Osteocyte (in vitro differentiated cells): Measurements from ENCODE around the gene SLC29A2. TPM values are rescaled to one million over a fixed set of nuclear protein-coding genes. Genes with fewer than 3 reads are reported as not detected.
"Not testable (repeated sequence)": the region's sequence is repeated elsewhere in the genome, so short reads cannot be mapped to it uniquely, and the experiment has no call there.

Experiments used
- DNase-seq: peaks from one replicate; pipeline ENCODE4 v3.0.0; 2021; ENCODE audit warnings: mixed read lengths; ENCODE audit not compliant: unreplicated experiment; ENCODE audit errors: extremely low spot score
- H3K27ac Mint-ChIP-seq: one replicate; pipeline ENCODE4 v1.8.0; 2021; ENCODE audit warnings: mild to moderate bottlenecking, mixed read lengths; ENCODE audit not compliant: unreplicated experiment
- H3K27me3 Mint-ChIP-seq: one replicate; pipeline ENCODE4 v1.8.0; 2021; ENCODE audit warnings: mixed read lengths; ENCODE audit not compliant: unreplicated experiment
- H3K36me3 Mint-ChIP-seq: one replicate; pipeline ENCODE4 v1.8.0; 2021; ENCODE audit warnings: mixed read lengths; ENCODE audit not compliant: unreplicated experiment
- H3K4me1 Mint-ChIP-seq: one replicate; pipeline ENCODE4 v1.8.0; 2021; ENCODE audit warnings: mixed read lengths; ENCODE audit not compliant: unreplicated experiment
- H3K4me3 Mint-ChIP-seq: one replicate; pipeline ENCODE4 v1.8.0; 2021; ENCODE audit warnings: mild to moderate bottlenecking, moderate library complexity, mixed read lengths; ENCODE audit not compliant: unreplicated experiment
- H3K9me3 Mint-ChIP-seq: one replicate; pipeline ENCODE4 v1.8.0; 2021; ENCODE audit warnings: mixed read lengths; ENCODE audit not compliant: unreplicated experiment
- total RNA-seq: library from RNA; stranded (reverse); gene quantifications from 2 replicates; pipeline ENCODE4 v1.2.1, GENCODE V29; 2021
- TF ChIP-seq, protein P1 (sequence below): fragments of 200-600 bp; sonication (generic); IDR thresholded peaks from 2 replicates; pipeline ENCODE4 v1.5.0; 2021; ENCODE audit warnings: antibody characterized with exemption, mild to moderate bottlenecking, moderate library complexity

SLC29A2 gene
- total RNA-seq, 1 donor from 2014 or later, result 3.6 TPM

DNA sequence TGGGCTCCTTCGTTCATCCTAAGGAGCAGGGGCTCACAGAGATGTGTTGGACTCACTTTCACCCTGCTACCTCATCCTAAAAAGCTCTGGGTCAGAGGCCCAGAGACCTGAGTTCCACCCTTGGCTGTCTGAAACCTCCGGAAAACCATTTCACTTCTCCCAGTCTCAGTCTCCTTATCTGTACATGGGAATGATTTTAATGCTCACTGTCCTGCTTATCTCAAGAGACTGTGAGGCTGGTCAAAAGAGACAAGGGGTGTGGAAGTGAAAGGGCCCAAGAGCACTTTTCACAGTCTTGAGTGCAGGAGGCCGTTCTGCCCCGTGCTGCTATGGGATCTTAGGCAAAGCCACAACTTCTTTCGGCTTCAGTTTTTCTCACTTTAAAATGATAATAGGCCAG lies 36.1 kb upstream of the SLC29A2 start:
- H3K27me3 Mint-ChIP-seq, result peaks cover 27% of the 10 kb centered on the region
- H3K4me3 Mint-ChIP-seq, result no peak overlapping the region
- H3K27ac Mint-ChIP-seq, result no peak overlapping the region
- TF ChIP-seq, protein P1, sequence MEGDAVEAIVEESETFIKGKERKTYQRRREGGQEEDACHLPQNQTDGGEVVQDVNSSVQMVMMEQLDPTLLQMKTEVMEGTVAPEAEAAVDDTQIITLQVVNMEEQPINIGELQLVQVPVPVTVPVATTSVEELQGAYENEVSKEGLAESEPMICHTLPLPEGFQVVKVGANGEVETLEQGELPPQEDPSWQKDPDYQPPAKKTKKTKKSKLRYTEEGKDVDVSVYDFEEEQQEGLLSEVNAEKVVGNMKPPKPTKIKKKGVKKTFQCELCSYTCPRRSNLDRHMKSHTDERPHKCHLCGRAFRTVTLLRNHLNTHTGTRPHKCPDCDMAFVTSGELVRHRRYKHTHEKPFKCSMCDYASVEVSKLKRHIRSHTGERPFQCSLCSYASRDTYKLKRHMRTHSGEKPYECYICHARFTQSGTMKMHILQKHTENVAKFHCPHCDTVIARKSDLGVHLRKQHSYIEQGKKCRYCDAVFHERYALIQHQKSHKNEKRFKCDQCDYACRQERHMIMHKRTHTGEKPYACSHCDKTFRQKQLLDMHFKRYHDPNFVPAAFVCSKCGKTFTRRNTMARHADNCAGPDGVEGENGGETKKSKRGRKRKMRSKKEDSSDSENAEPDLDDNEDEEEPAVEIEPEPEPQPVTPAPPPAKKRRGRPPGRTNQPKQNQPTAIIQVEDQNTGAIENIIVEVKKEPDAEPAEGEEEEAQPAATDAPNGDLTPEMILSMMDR, result no peak
- no peak for DNase-seq
- H3K36me3 Mint-ChIP-seq, result no peaks in the 10 kb centered on the region
- no peaks in the 10 kb centered on the region for H3K9me3 Mint-ChIP-seq
- peaks cover 8% of the 10 kb centered on the region for H3K4me1 Mint-ChIP-seq

DNA sequence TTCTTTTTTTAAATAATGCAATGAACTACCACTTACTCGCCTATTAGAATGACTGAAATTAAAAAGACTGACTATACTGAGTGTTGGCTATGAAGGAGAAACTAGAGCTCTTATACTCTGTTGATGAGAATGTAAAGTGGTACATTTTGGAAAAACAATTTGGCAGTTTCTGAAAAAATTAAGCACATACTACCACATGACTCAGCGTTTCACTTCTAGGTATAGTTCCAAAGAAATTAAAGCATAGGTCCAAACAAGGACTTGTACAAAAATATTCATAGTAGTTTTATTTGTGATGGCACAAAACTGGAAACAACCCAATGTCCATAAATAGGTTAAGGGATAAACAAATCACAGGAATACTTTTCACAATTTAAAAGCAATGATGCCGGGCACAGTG lies 22.4 kb upstream of the SLC29A2 start:
- H3K9me3 Mint-ChIP-seq, result no peaks in the 10 kb centered on the region
- no peak overlapping the region for H3K27ac Mint-ChIP-seq
- H3K4me3 Mint-ChIP-seq, result no peak overlapping the region
- no peaks in the 10 kb centered on the region for H3K36me3 Mint-ChIP-seq
- no peaks in the 10 kb centered on the region for H3K4me1 Mint-ChIP-seq
- TF ChIP-seq, protein P1, result no peak
- no peak for DNase-seq
- H3K27me3 Mint-ChIP-seq, result peaks cover 26% of the 10 kb centered on the region

DNA sequence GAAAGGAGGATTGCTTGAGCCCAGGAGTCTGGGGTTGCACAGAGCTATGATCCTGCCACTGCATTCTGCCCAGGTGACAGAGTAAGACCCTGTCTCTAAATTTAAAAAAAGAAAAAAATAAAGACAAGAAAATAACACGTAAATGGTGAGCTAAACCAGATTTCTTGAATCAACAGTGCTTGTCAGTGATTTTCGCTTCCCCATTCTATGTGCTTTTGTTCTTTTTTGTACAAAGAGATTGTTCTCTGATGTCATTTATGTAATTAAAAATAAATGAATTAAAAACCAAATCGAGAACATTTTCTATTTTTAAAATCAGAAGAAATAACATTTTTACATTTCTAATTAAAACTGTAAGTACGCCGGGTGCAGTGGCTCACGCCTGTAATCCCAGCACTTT lies 19.8 kb upstream of the SLC29A2 start:
- TF ChIP-seq, protein P1, result no peak
- H3K9me3 Mint-ChIP-seq, result no peaks in the 10 kb centered on the region
- no peak for DNase-seq
- H3K27me3 Mint-ChIP-seq, result peaks cover 20% of the 10 kb centered on the region
- H3K4me1 Mint-ChIP-seq, result peaks cover under 1% of the 10 kb centered on the region
- H3K36me3 Mint-ChIP-seq, result no peaks in the 10 kb centered on the region
- no peak overlapping the region for H3K4me3 Mint-ChIP-seq
- H3K27ac Mint-ChIP-seq, result no peak overlapping the region

DNA sequence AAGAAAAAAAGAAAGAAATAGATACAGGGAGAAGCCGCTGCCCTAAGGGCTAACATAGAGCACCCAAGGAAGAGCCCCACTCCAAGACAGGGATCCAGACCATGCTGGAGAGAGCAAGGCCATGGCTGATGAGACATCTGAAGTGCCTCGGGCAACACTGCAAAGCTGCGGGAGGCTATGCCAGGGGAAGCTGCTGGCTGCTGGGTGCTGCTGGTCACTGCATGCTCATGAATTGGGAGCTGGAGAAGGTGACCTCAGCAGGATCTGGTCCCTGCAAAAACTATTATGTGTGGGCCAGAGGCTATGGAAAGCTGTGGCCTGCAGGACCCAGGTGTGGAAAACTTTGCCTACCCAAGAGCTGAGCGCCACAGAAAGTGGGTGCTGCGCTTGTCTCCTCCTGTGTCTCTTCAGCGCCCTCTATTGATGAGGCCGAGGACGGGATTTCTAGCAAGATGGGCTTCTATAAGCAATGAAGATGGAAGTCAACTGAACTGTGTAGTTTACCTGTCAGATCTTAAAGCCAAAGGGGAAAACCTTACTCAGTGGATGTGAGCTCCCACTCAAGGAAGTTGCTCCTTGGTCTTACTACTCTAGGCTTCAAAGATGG lies 17.3 kb upstream of the SLC29A2 start:
- Mint-ChIP-seq H3K27ac (no peak overlapping the region), H3K4me1 (peaks cover 4% of the 10 kb centered on the region), H3K27me3 (peaks cover 12% of the 10 kb centered on the region), H3K9me3 (no peaks in the 10 kb centered on the region), H3K36me3 (no peaks in the 10 kb centered on the region), H3K4me3 (no peak overlapping the region)
- no peak for DNase-seq
- TF ChIP-seq, protein P1, result peak; percentile 79

DNA sequence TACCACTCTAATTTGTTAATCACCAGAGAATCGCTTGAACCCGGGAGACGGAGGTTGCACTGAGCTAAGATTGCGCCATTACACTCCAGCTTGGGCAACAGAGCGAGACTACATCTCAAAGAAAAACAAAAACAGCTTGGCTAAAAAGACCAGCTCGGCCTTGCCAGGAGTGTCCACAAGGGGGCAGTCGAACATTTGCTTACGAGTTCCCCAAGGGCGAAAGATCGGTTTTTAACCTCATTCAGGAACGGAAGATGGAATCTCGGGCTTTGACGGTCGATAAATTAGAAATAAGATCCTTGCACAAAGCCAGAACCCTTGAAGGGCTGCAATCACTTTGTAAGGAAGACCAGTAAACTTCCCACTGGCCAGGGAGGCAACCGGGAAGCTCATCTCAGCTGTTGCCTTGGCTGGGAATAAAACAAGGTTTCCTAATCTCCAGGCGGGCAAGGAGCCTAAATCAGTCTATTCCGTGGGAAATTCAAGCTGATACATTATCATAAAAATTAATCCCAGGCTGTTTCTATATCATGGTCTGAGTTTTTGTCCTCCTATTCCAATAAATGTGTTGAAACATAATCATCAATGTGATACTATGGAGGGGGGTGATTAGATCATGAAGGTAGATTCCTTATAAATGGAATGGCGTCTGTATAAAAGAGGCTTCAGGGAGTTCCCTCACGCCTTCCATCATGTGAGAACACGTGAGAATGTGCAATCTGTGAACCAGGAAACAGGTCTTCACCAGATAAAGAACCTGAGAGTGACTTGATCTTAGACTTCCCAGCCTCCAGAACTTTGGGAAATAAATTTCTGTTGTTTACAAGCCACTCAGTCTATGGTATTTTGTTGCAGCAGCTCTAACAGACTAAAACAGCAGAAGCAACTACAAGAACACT lies 14.9 kb upstream of the SLC29A2 start:
- Mint-ChIP-seq H3K4me1 (peaks cover 4% of the 10 kb centered on the region), H3K27me3 (peaks cover 10% of the 10 kb centered on the region), H3K9me3 (no peaks in the 10 kb centered on the region), H3K36me3 (no peaks in the 10 kb centered on the region), H3K4me3 (peak overlapping the region; percentile 56), H3K27ac (no peak overlapping the region)
- peak; percentile 94 for DNase-seq
- TF ChIP-seq, protein P1, result peak; percentile 93

DNA sequence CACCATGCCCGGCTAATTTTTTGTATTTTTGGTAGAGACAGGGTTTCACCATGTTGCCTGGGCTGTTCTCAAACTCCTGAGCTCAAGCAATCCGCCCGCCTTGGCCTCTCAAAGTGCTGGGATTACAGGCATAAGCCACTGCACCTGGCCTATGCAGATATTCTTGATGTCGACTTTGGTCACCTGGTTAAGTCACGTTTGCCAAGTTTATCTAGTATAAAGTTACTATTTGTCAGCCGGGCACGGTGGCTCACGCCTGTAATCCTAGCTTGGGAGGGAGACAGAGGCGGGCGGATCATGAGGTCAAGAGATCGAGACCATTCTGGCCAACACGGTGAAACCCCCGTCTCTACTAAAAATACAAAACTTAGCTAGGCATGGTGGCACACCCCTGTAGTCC lies 12.8 kb upstream of the SLC29A2 start:
- H3K27me3 Mint-ChIP-seq, DNase-seq, H3K9me3 Mint-ChIP-seq, H3K27ac Mint-ChIP-seq, H3K36me3 Mint-ChIP-seq, H3K4me1 Mint-ChIP-seq, H3K4me3 Mint-ChIP-seq: not testable (repeated sequence)

DNA sequence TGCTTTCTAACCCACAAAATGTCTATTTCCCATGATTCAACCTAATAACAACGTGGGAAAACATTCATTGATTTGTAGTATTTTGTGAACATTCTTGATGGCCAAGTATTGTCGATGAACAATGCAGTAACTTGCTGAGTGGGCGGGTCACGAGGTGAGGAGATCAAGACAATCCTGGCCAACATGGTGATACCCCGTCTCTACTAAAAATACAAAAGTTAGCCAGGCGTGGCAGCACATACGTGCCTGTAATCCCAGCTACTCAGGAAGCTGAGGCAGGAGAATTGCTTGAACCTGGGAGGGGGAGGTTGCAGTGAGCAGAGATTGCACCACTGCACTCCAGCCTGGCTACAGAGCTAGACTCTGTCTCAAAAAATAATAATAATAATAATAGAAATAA lies 8.7 kb upstream of the SLC29A2 start:
- H3K27ac Mint-ChIP-seq, H3K36me3 Mint-ChIP-seq, H3K9me3 Mint-ChIP-seq, H3K4me1 Mint-ChIP-seq, DNase-seq, H3K4me3 Mint-ChIP-seq: not testable (repeated sequence)
- peaks cover 11% of the 10 kb centered on the region for H3K27me3 Mint-ChIP-seq
